Karpas-422 (cell line): Measurements from ENCODE around the gene CYP2D6. TPM values are rescaled to one million over a fixed set of nuclear protein-coding genes. Genes with fewer than 3 reads are reported as not detected.

Experiments
- DNase-seq: peaks from one replicate; pipeline ENCODE4 v3.0.0-alpha.2; 2015
- H2AFZ ChIP-seq: fragments of 200-600 bp; sonication (generic); 2 replicates; pipeline ENCODE4 v1.6.1; 2014; ENCODE audit warnings: antibody characterized with exemption, low read length, mixed read lengths
- H3K27ac ChIP-seq: fragments of 200-600 bp; sonication (generic); 2 replicates; pipeline ENCODE4 v1.5.1; 2014; ENCODE audit warnings: mild to moderate bottlenecking, low read length, moderate library complexity
- H3K27me3 ChIP-seq: fragments of 200-600 bp; sonication (generic); 2 replicates; pipeline ENCODE4 v1.6.1; 2014; ENCODE audit warnings: low read length, mixed read lengths
- H3K36me3 ChIP-seq: fragments of 200-600 bp; sonication (generic); 2 replicates; pipeline ENCODE4 v1.6.1; 2014; ENCODE audit warnings: low read length, mixed read lengths; ENCODE audit not compliant: insufficient read depth
- H3K4me1 ChIP-seq: fragments of 200-600 bp; sonication (generic); 2 replicates; pipeline ENCODE4 v1.6.1; 2014; ENCODE audit warnings: mild to moderate bottlenecking, low read length, mixed read lengths
- H3K4me2 ChIP-seq: fragments of 200-600 bp; sonication (generic); 2 replicates; pipeline ENCODE4 v1.6.1; 2014; ENCODE audit warnings: low read length, low read depth, mild to moderate bottlenecking; ENCODE audit not compliant: poor library complexity, severe bottlenecking
- H3K4me3 ChIP-seq: fragments of 200-600 bp; sonication (generic); 2 replicates; pipeline ENCODE4 v1.5.1; 2014; ENCODE audit warnings: mild to moderate bottlenecking, antibody characterized with exemption, low read length, mixed read lengths
- H3K79me2 ChIP-seq: fragments of 200-600 bp; sonication (generic); 2 replicates; pipeline ENCODE4 v1.6.1; 2014; ENCODE audit warnings: mild to moderate bottlenecking, low read length, mixed read lengths
- H3K9ac ChIP-seq: fragments of 200-600 bp; sonication (generic); 2 replicates; pipeline ENCODE4 v1.6.0; 2014; ENCODE audit warnings: low read length
- H3K9me2 ChIP-seq: fragments of 200-600 bp; sonication (generic), shearing (Covaris generic); replicated peaks from 2 replicates; pipeline ENCODE4 v1.6.0; 2014; ENCODE audit warnings: mild to moderate bottlenecking, low read length, moderate library complexity; ENCODE audit not compliant: insufficient read depth
- H3K9me3 ChIP-seq: fragments of 300-700, 200-600 bp; sonication (generic); 2 replicates; pipeline ENCODE4 v1.6.1; 2014; ENCODE audit warnings: low read length, mixed read lengths
- H4K20me1 ChIP-seq: fragments of 200-600 bp; sonication (generic); 2 replicates; pipeline ENCODE4 v1.6.1; 2014; ENCODE audit warnings: mild to moderate bottlenecking, antibody characterized with exemption, low read length, low read depth; ENCODE audit not compliant: insufficient read depth
- total RNA-seq: library from RNA; depleted of rRNA; stranded (reverse); fragments of >200 nt; shearing (Covaris generic); gene quantifications from 2 replicates; pipeline ENCODE4 v1.2.3, GENCODE V29; 2014; ENCODE audit warnings: low replicate concordance

CYP2D6 gene
- total RNA-seq, 1 experiment from 2014 or later, result 2.9 TPM

DNA sequence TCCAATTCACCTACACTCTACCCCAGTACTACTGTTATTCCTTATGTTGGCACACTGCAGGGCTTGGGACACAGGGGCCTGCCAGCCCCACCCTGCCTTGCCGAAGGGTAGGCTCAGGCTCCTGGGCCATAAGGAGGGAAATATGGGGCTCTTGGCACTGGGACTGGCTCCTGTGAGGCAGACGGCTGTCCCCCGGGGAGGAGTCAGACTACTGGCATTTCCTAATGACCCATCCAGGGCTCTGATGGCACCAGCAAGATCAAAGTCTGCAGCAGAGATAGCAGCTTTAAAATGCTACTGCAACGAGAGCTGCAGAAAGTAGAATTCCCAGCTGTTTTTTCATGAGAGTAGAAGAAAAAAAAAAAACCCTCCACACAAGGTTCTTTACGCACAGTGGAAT, 42.2 kb upstream of the CYP2D6 start:
- no peaks in the 10 kb centered on the region for H3K27me3 ChIP-seq
- H3K4me2 ChIP-seq, result peak overlapping the region; percentile 24
- H3K27ac ChIP-seq, result peak overlapping the region; percentile 62
- H3K36me3 ChIP-seq, result peaks cover 4% of the 10 kb centered on the region; the same call in 1 of the 2 replicates
- no peak for DNase-seq
- H3K4me1 ChIP-seq, result peaks cover 46% of the 10 kb centered on the region
- no peaks in the 10 kb centered on the region for H3K9me3 ChIP-seq
- H3K79me2 ChIP-seq, result peaks cover 71% of the 10 kb centered on the region
- H3K4me3 ChIP-seq, result no peak overlapping the region
- H3K9me2 ChIP-seq, result no peaks in the 10 kb centered on the region
- peaks cover 9% of the 10 kb centered on the region for H4K20me1 ChIP-seq
- no peak overlapping the region for H2AFZ ChIP-seq
- H3K9ac ChIP-seq, result peak overlapping the region; percentile 30

GRCh38 chr22:42171946-42172719, 41.5 kb upstream of the CYP2D6 start:
- Histone ChIP-seq H3K4me2 (peak overlapping the region; percentile 24), H3K27me3 (no peaks in the 10 kb centered on the region), H3K79me2 (peaks cover 70% of the 10 kb centered on the region), H3K27ac (peak overlapping the region; percentile 62), H3K36me3 (peaks cover 4% of the 10 kb centered on the region; the same call in 1 of the 2 replicates), H3K9me3 (no peaks in the 10 kb centered on the region), H3K9me2 (no peaks in the 10 kb centered on the region), H3K9ac (peak overlapping the region; percentile 30; the same call in 1 of the 2 replicates), H2AFZ (no peak overlapping the region), H4K20me1 (peaks cover 9% of the 10 kb centered on the region), H3K4me1 (peaks cover 46% of the 10 kb centered on the region), H3K4me3 (no peak overlapping the region)
- peak; percentile 68 for DNase-seq

DNA sequence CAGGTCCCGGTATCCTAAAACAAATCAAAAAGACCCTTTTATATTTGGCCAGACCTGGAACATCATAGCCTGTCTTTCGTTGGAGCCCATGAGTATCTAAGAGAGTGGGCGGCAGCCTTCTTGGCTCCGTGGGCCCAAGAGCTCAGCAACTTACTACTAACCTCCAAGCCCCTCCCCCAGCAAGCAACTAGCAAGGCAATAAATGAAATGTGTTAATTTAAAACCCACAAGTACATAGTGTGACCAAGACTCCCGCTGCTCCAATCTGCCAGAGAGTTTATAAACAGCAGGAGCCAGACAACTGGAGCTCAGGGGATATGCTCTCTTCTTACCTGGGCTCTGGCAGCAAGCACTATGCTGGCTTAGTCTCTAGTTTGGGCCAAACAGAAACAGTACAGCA, 40.8 kb upstream of the CYP2D6 start:
- H2AFZ ChIP-seq, result no peak overlapping the region
- no peak overlapping the region for H3K4me3 ChIP-seq
- H3K36me3 ChIP-seq, result peaks cover 4% of the 10 kb centered on the region; the same call in 1 of the 2 replicates
- H3K27me3 ChIP-seq, result no peaks in the 10 kb centered on the region
- H3K9me3 ChIP-seq, result no peaks in the 10 kb centered on the region
- no peak for DNase-seq
- H3K9me2 ChIP-seq, result no peaks in the 10 kb centered on the region
- H3K9ac ChIP-seq, result no peak overlapping the region
- H3K4me1 ChIP-seq, result peaks cover 46% of the 10 kb centered on the region
- H3K4me2 ChIP-seq, result no peak overlapping the region
- no peak overlapping the region for H3K27ac ChIP-seq
- peaks cover 69% of the 10 kb centered on the region for H3K79me2 ChIP-seq
- peaks cover 9% of the 10 kb centered on the region for H4K20me1 ChIP-seq

- no peak for DNase-seq
- H3K9ac ChIP-seq, result no peak overlapping the region
- H3K79me2 ChIP-seq, result peaks cover 64% of the 10 kb centered on the region
- no peaks in the 10 kb centered on the region for H3K27me3 ChIP-seq
- no peaks in the 10 kb centered on the region for H3K9me3 ChIP-seq
- no peaks in the 10 kb centered on the region for H3K9me2 ChIP-seq
- peaks cover 46% of the 10 kb centered on the region for H3K4me1 ChIP-seq
- peaks cover 9% of the 10 kb centered on the region for H4K20me1 ChIP-seq
- H3K27ac ChIP-seq, result no peak overlapping the region; the same call in 1 of the 2 replicates
- no peak overlapping the region for H3K4me3 ChIP-seq
- H3K4me2 ChIP-seq, result no peak overlapping the region
- H2AFZ ChIP-seq, result no peak overlapping the region
- H3K36me3 ChIP-seq, result peaks cover 4% of the 10 kb centered on the region; the same call in 1 of the 2 replicates
Measured at GRCh38 chr22:42170946-42171345, 40.3 kb upstream of the CYP2D6 start.

DNA sequence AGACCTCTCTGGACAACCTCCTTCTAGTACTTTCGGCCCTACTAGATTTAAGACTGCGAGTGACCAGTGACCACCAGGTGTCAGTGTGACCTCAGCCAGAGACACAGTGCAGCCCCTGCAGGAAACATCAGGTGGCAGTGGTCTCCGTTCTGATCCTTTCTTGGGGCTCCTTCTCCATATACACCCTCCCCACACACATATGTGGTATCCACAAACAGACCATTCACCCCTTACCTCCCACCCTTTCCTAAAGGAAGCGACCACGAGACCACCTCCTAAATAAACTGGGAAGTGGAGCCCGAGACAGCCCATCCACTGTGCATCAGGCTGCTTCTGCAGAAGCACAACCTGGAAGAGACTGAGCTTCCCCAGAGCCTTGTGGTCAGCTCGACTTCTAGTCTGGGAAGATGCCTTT, 38.5 kb upstream of the CYP2D6 start:
- Histone ChIP-seq H3K9ac (peak overlapping the region; percentile 24; the same call in 1 of the 2 replicates), H3K79me2 (peaks cover 57% of the 10 kb centered on the region), H3K27me3 (no peaks in the 10 kb centered on the region), H3K9me2 (no peaks in the 10 kb centered on the region), H3K36me3 (peaks cover 4% of the 10 kb centered on the region; the same call in 1 of the 2 replicates), H3K4me3 (no peak overlapping the region), H2AFZ (no peak overlapping the region), H3K9me3 (no peaks in the 10 kb centered on the region), H4K20me1 (peaks cover 9% of the 10 kb centered on the region), H3K4me1 (peaks cover 43% of the 10 kb centered on the region), H3K27ac (no peak overlapping the region), H3K4me2 (peak overlapping the region; percentile 19)
- peak; percentile 87 for DNase-seq

- Histone ChIP-seq H3K79me2 (peaks cover 52% of the 10 kb centered on the region), H3K9ac (no peak overlapping the region), H2AFZ (no peak overlapping the region), H4K20me1 (peaks cover 8% of the 10 kb centered on the region), H3K4me3 (no peak overlapping the region), H3K9me2 (no peaks in the 10 kb centered on the region), H3K36me3 (peaks cover 4% of the 10 kb centered on the region; the same call in 1 of the 2 replicates), H3K27me3 (no peaks in the 10 kb centered on the region), H3K4me2 (peak overlapping the region; percentile 19), H3K27ac (no peak overlapping the region), H3K9me3 (no peaks in the 10 kb centered on the region), H3K4me1 (peaks cover 37% of the 10 kb centered on the region)
- DNase-seq, result no peak
Measured at GRCh38 chr22:42168476-42168875, 37.9 kb upstream of the CYP2D6 start.

DNA sequence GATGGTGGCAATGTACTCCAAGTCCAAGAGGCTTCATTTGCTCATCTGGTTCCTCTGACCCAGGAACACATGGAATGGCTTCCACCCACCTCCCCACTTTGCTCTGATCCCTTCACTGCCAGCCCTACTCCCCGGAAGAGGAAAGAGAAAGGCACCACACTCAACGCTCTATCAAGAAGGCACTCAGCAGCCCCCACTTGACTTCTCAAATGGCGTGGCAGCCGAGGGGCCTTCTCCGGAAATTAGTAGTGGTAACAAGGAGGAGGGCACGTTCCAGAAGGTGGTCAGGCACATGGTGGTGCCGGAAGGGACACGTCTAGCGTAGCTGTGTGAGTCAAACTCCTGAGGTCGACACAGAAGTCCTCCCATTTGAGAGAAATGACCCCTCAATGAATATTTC, 36.5 kb upstream of the CYP2D6 start:
- H3K36me3 ChIP-seq, result peaks cover 4% of the 10 kb centered on the region; the same call in 1 of the 2 replicates

DNA sequence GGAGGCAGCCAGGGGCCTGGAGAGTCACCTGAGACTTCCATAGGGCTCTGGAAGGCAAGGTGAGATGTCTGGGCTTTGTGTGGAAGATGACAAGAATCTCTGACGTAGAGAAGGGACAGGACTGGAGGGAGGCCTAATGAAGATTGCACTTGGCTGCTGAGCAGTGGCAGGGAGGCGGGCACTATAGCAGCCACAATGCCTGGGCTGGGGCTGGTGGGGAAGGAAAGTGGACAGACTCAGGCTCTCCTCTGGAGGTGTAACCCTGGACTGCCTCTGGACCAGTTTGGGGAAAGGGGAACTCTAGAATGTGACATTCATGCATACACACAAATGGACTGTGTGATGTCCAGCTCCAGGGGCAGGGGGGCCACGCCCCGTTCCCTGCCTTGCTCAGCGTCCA, 34.3 kb upstream of the CYP2D6 start:
- Histone ChIP-seq H3K27ac (no peak overlapping the region), H4K20me1 (peaks cover 5% of the 10 kb centered on the region), H3K9me3 (no peaks in the 10 kb centered on the region), H3K9me2 (no peaks in the 10 kb centered on the region), H3K9ac (no peak overlapping the region), H3K79me2 (peaks cover 17% of the 10 kb centered on the region), H3K4me3 (no peak overlapping the region), H2AFZ (no peak overlapping the region), H3K27me3 (no peaks in the 10 kb centered on the region), H3K4me2 (no peak overlapping the region), H3K4me1 (peaks cover 15% of the 10 kb centered on the region), H3K36me3 (peaks cover 4% of the 10 kb centered on the region; the same call in 1 of the 2 replicates)
- DNase-seq, result no peak

More for the DNA sequence above, 36.5 kb upstream of the CYP2D6 start:
- H3K27me3 ChIP-seq, result no peaks in the 10 kb centered on the region
- peaks cover 38% of the 10 kb centered on the region for H3K79me2 ChIP-seq
- no peak for DNase-seq
- no peak overlapping the region for H3K9ac ChIP-seq
- no peaks in the 10 kb centered on the region for H3K9me2 ChIP-seq
- H4K20me1 ChIP-seq, result peaks cover 5% of the 10 kb centered on the region
- no peak overlapping the region for H3K27ac ChIP-seq
- no peak overlapping the region for H3K4me3 ChIP-seq
- H2AFZ ChIP-seq, result no peak overlapping the region
- H3K9me3 ChIP-seq, result no peaks in the 10 kb centered on the region
- peaks cover 23% of the 10 kb centered on the region for H3K4me1 ChIP-seq
- H3K4me2 ChIP-seq, result no peak overlapping the region
